KMS-11 (cell line): ENCODE data around the gene ANK3.

ENCODE experiments used
- H2AFZ ChIP-seq: fragments of 200-600 bp; sonication (generic); 2 replicates; pipeline ENCODE4 v1.6.1; 2016; ENCODE audit warnings: antibody characterized with exemption, mixed run types, low read depth
- H3K27ac ChIP-seq: fragments of 200-600 bp; sonication (generic); 2 replicates; pipeline ENCODE4 v1.6.1; 2016; ENCODE audit warnings: mild to moderate bottlenecking, mixed run types
- H3K27me3 ChIP-seq: fragments of 200-600 bp; sonication (generic); 2 replicates; pipeline ENCODE4 v1.6.1; 2017; ENCODE audit warnings: mild to moderate bottlenecking, low read depth, mixed run types, moderate library complexity; ENCODE audit not compliant: insufficient read depth
- H3K36me3 ChIP-seq: fragments of 200-600 bp; sonication (generic); 2 replicates; pipeline ENCODE4 v1.6.1; 2017; ENCODE audit warnings: mild to moderate bottlenecking, mixed run types; ENCODE audit not compliant: insufficient read depth
- H3K4me1 ChIP-seq: fragments of 200-600 bp; sonication (generic); 2 replicates; pipeline ENCODE4 v1.6.1; 2016; ENCODE audit warnings: mild to moderate bottlenecking, low read depth, mixed run types; ENCODE audit not compliant: poor library complexity, severe bottlenecking
- H3K4me2 ChIP-seq: fragments of 200-600 bp; sonication (generic); 2 replicates; pipeline ENCODE4 v1.7.0; 2016; ENCODE audit warnings: mild to moderate bottlenecking, mixed run types
- H3K4me3 ChIP-seq: fragments of 200-600 bp; sonication (generic); IDR thresholded peaks from 2 replicates; pipeline ENCODE4 v1.6.1; 2017; ENCODE audit warnings: low read depth, low read length, mixed read lengths; ENCODE audit not compliant: insufficient read depth
- H3K79me2 ChIP-seq: fragments of 200-600 bp; sonication (generic); 2 replicates; pipeline ENCODE4 v1.6.1; 2016; ENCODE audit warnings: low read depth, mixed run types; ENCODE audit not compliant: insufficient read depth
- H3K9ac ChIP-seq: fragments of 200-600 bp; sonication (generic); 2 replicates; pipeline ENCODE4 v1.6.1; 2016; ENCODE audit warnings: mild to moderate bottlenecking, mixed run types
- H4K20me1 ChIP-seq: fragments of 200-600 bp; sonication (generic); 2 replicates; pipeline ENCODE4 v1.6.1; 2016; ENCODE audit warnings: mild to moderate bottlenecking, mixed run types; ENCODE audit not compliant: insufficient read depth
- CTCF ChIP-seq: fragments of 200-600 bp; sonication (generic); conservative IDR thresholded peaks from 2 replicates; pipeline ENCODE4 v1.6.1; 2017; ENCODE audit warnings: low read depth, mild to moderate bottlenecking, antibody characterized with exemption, low read length, moderate library complexity, mixed read lengths

The ANK3 gene

GRCh38 chr10:60299961-60300883, 89.5 kb downstream of the ANK3 start:
- H3K4me2 ChIP-seq, result no peak overlapping the region

GRCh38 chr10:60299390-60299778, 90.3 kb downstream of the ANK3 start:
- Histone ChIP-seq H3K36me3 (no peaks in the 10 kb centered on the region), H3K79me2 (peaks cover 85% of the 10 kb centered on the region), H3K4me3 (no peak overlapping the region), H3K4me2 (no peak overlapping the region), H3K9ac (no peak overlapping the region), H3K27me3 (no peaks in the 10 kb centered on the region), H4K20me1 (peaks cover 59% of the 10 kb centered on the region), H3K4me1 (peaks cover 46% of the 10 kb centered on the region), H2AFZ (no peak overlapping the region), H3K27ac (no peak overlapping the region)
- TF ChIP-seq CTCF, result no peak

More at GRCh38 chr10:60299961-60300883, 89.5 kb downstream of the ANK3 start:
- Histone ChIP-seq H3K27ac (no peak overlapping the region), H3K9ac (no peak overlapping the region), H3K4me3 (no peak overlapping the region), H3K79me2 (peaks cover 83% of the 10 kb centered on the region), H3K36me3 (no peaks in the 10 kb centered on the region), H2AFZ (no peak overlapping the region), H3K4me1 (peaks cover 48% of the 10 kb centered on the region), H4K20me1 (peaks cover 55% of the 10 kb centered on the region), H3K27me3 (no peaks in the 10 kb centered on the region)
- no peak for TF ChIP-seq CTCF

GRCh38 chr10:60298408-60299389, 91.0 kb downstream of the ANK3 start:
- Histone ChIP-seq H3K27ac (no peak overlapping the region), H2AFZ (no peak overlapping the region), H3K4me2 (no peak overlapping the region), H3K79me2 (peaks cover 87% of the 10 kb centered on the region), H3K27me3 (no peaks in the 10 kb centered on the region), H4K20me1 (peaks cover 66% of the 10 kb centered on the region), H3K36me3 (no peaks in the 10 kb centered on the region), H3K4me3 (no peak overlapping the region), H3K4me1 (peaks cover 45% of the 10 kb centered on the region), H3K9ac (no peak overlapping the region)
- TF ChIP-seq CTCF, result no peak

GRCh38 chr10:60296073-60296472, 93.6 kb downstream of the ANK3 start:
- no peaks in the 10 kb centered on the region for H3K27me3 ChIP-seq
- H3K9ac ChIP-seq, result no peak overlapping the region
- H3K4me3 ChIP-seq, result no peak overlapping the region
- H3K4me2 ChIP-seq, result no peak overlapping the region
- H3K27ac ChIP-seq, result no peak overlapping the region
- peaks cover 76% of the 10 kb centered on the region for H4K20me1 ChIP-seq
- no peak for TF ChIP-seq CTCF
- peaks cover 88% of the 10 kb centered on the region for H3K79me2 ChIP-seq
- no peak overlapping the region for H2AFZ ChIP-seq
- H3K4me1 ChIP-seq, result peaks cover 61% of the 10 kb centered on the region
- H3K36me3 ChIP-seq, result no peaks in the 10 kb centered on the region
